ENCODE measurements around the gene ABHD16B.

DNA sequence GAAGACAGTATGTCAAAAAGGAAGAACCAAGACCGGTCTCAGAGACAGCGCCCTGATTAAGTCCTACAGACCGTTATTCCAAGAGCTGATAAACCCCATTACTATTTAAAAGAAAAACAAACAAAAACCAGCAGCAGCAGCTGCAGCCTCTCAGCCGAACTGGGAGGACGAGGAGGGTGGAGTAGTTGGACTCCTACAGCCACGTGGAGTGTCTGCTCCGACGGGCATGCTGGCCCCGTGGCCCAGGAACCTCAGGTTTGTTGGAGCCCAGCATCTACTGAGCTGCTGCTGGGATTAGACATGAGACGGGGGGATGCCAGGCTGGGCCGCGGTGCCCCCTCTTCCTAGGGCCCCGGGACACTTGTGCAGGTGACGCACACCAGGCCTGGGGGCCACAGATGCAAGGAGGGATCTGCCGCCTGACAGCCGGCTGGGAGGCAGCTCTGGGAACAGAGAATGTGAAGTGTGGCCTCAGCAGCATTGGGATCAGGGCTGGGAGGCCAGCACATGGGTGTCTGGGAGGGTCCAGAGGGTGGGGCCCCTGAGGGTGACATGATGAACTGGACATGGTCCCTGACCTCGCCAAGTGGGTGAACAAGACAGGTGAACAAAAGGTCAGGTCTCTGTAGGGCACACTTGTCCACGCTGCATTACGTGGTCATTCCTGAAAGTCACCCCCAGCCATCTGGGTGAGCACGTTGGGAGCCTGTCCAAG is 27.4 kb upstream of the ABHD16B start:
- TF ChIP-seq NFRKB (IDR thresholded peaks at IDR 0.05) (no peak), FOXM1 (IDR thresholded peaks at IDR 0.05; ENCODE audit: borderline replicate concordance) (no peak), FOXA1 (IDR thresholded peaks at IDR 0.05) (no peak), BHLHE40 (IDR thresholded peaks at IDR 0.05; ENCODE audit: borderline replicate concordance) (no peak)
